OCI-LY3 (cell line): ENCODE results near the gene GRIP2.

Experiments
- EZH2phosphoT487 ChIP-seq: fragments of 200-600 bp; shearing (Covaris generic); IDR thresholded peaks from 2 replicates; pipeline ENCODE4 v1.6.1; 2018; ENCODE audit warnings: antibody characterized with exemption, mixed run types, low read depth
- TF ChIP-seq, protein P1 (sequence below): fragments of 200-600, 300-600 bp; sonication (generic); IDR thresholded peaks from 2 replicates; pipeline ENCODE4 v1.5.1; 2014; ENCODE audit warnings: antibody characterized with exemption, low read length, low read depth

DNA sequence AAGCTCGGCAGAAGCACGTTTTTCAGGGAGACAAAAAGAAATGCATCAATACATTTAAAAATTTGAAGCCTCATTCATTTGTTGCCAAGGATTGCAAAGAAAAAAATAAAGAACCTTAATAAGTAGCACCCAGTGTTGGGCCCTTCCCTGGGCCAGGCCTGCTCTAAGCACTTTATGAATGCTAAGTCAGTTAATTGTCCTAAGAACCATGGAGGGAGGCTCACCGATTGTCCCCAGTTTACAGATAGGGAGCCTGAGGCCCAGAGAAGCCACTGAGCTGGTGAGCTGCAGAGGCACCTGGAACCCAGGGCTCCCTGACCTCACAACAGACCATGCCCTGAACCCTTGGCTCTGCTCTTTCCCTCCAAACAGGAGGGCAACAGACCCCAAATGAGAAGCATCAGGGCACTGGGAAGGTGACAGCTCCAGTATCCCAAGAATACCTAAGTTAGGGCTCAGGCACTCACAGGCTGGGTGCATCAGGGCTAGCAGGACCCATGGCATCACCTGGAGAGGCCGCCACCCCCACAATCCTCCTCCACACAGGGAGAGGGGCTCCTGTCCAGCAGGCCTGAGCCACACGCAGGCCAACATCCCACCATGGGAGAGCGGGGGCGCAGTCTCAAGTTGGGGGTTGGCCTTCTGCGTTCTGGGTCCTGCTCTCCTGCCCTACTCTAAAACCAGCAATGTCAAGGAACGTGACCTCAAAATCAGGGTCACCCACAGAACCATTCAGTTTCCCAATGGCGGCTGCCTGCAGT is 3.9 kb downstream of the GRIP2 start:
- TF ChIP-seq, protein P1, sequence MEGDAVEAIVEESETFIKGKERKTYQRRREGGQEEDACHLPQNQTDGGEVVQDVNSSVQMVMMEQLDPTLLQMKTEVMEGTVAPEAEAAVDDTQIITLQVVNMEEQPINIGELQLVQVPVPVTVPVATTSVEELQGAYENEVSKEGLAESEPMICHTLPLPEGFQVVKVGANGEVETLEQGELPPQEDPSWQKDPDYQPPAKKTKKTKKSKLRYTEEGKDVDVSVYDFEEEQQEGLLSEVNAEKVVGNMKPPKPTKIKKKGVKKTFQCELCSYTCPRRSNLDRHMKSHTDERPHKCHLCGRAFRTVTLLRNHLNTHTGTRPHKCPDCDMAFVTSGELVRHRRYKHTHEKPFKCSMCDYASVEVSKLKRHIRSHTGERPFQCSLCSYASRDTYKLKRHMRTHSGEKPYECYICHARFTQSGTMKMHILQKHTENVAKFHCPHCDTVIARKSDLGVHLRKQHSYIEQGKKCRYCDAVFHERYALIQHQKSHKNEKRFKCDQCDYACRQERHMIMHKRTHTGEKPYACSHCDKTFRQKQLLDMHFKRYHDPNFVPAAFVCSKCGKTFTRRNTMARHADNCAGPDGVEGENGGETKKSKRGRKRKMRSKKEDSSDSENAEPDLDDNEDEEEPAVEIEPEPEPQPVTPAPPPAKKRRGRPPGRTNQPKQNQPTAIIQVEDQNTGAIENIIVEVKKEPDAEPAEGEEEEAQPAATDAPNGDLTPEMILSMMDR = no peak
- TF ChIP-seq EZH2phosphoT487 = no peak
